Omental fat pad (tissue), 4 donors: ENCODE data around the gene CHIA. TPM values are rescaled to one million over a fixed set of nuclear protein-coding genes. Genes with fewer than 3 reads are reported as not detected.

Source experiments
- ATAC-seq: fragments of 150-250 bp; one replicate; pipeline ENCODE4 v1.9.1; 2016; ENCODE audit warnings: mild to moderate bottlenecking, moderate library complexity; ENCODE audit not compliant: low FRiP score
- DNase-seq: peaks from one replicate; pipeline ENCODE4 v3.0.0-alpha.2; 2019; ENCODE audit warnings: low spot score
- CTCF ChIP-seq, 3 donors: fragments of 450-650 bp; IDR thresholded peaks; one replicate each; pipeline ENCODE4 v1.5.1; 2016 to 2017; ENCODE audit warnings: antibody characterized with exemption in 3 of 3, mild to moderate bottlenecking in 3 of 3, moderate library complexity in 2 of 3
- total RNA-seq, 4 donors: library from RNA; depleted of rRNA; stranded (reverse); fragments of >200 nt; gene quantifications; one replicate each; pipeline ENCODE4 v1.1.0, GENCODE V29; 2016

Gene CHIA
- total RNA-seq, 4 donors from 2014 or later, result 3.5 TPM; not detected in 3

- DNase-seq (no peak), ATAC-seq (no peak)
- TF ChIP-seq CTCF (IDR thresholded peaks at IDR 0.05), result no peak
Observed at GRCh38 chr1:111253876-111254275, 36.8 kb upstream of the CHIA start.

- DNase-seq, result no peak
- ATAC-seq, result no peak
- no peak for TF ChIP-seq CTCF (IDR thresholded peaks at IDR 0.05)
Observed at GRCh38 chr1:111256988-111257658, 33.5 kb upstream of the CHIA start.

DNA sequence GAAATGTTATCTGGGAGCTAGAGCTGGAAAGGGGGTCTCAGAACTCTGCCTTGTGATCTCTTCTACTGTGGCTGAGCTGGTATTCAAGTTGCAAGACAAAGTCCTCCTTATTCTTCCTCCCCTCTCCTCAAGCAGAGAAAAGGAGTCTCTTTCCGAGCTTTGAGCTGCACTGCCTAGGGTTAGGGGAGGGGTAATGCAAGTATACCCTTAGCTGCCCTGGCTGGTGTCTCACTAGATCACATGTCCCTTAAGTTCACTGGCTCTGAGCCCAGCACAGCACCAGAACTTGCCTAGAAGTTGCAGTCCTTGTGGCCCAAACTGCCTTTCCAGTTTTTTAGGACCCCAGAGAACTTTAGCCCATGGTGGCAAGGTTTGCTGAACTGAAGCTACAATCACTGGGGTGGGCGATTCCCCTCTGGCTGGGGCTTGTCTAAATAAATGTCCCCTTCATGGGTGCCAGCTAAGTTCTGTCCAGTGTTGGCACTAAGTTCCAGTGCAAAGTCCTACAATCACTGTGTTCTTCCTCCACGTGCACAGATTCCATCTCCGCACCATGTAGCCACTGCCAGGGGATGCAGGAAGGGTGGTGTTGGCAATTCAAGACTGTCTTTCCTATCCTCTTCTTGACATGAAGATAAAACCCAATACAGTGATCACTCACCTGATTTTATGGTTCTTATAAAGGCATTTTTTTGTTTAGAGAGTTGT is 22.7 kb upstream of the CHIA start:
- TF ChIP-seq CTCF (IDR thresholded peaks at IDR 0.05), result no peak
- ATAC-seq (no peak), DNase-seq (no peak)

- ATAC-seq (no peak), DNase-seq (no peak)
- no peak for TF ChIP-seq CTCF (IDR thresholded peaks at IDR 0.05)
Observed at GRCh38 chr1:111269825-111270406, 20.7 kb upstream of the CHIA start.

- DNase-seq (no peak), ATAC-seq (no peak)
- TF ChIP-seq CTCF (IDR thresholded peaks at IDR 0.05), result no peak
Observed at GRCh38 chr1:111270771-111271463, 19.7 kb upstream of the CHIA start.

DNA sequence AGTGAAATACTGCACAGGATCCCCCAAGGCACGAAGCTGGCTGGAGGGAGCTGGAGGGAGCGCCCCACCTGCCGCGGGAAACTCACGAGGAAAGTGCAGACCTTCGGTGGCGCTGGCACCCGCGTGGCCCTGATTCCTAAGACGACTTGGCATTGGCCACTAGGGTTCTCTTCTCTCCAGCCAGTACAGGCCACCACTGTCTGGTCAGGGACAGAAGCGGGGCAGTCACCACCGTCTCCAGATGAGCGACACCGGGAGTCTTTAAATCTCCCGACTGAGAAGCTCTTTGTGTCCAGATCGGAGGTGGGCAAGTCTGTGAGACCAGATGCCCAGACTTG is 19.2 kb upstream of the CHIA start:
- DNase-seq (no peak), ATAC-seq (no peak)
- no peak for TF ChIP-seq CTCF (IDR thresholded peaks at IDR 0.05)
